ENCODE data around the gene ARID1B.
A peak's percentile ranks its signal among the peaks of the same experiment; 100 is the strongest.

Gene ARID1B

GRCh38 chr6:156796627-156797026 is 19.4 kb downstream of the ARID1B start:
- Histone ChIP-seq H3K36me3 (ENCODE audit: control insufficient read depth in 1 of 2, insufficient read depth in 2 of 2, low read length in 2 of 2) (peaks cover 0 to 2% of the 10 kb centered on the region in 2 experiments), H3K27me3 (ENCODE audit: insufficient read depth, low read length) (no peaks in the 10 kb centered on the region), H2AK5ac (ENCODE audit: low read length) (no peak overlapping the region), H3K79me1 (ENCODE audit: low read length) (no peaks in the 10 kb centered on the region), H3K4me2 (ENCODE audit: low read length) (no peak overlapping the region), H4K12ac (ENCODE audit: low read depth, low read length) (no peak overlapping the region), H2BK12ac (ENCODE audit: low read length) (no peak overlapping the region), H3K4me1 (ENCODE audit: control insufficient read depth in 1 of 2, insufficient read depth in 2 of 2, low read length in 2 of 2) (peaks cover 3 to 9% of the 10 kb centered on the region in 2 experiments), H2BK120ac (ENCODE audit: insufficient read depth, low read length, poor library complexity) (no peak overlapping the region), H3K4ac (ENCODE audit: low read depth, low read length) (peak overlapping the region; percentile 88), H3K18ac (ENCODE audit: low read length) (no peak overlapping the region), H3K9ac (ENCODE audit: low read length) (no peak overlapping the region), H3K27ac (ENCODE audit: low read depth, low read length) (no peak overlapping the region), H4K91ac (ENCODE audit: low read depth, low read length) (no peak overlapping the region), H3K9me3 (ENCODE audit: insufficient read depth, low read depth, low read length) (peaks cover 1% of the 10 kb centered on the region), H3K14ac (ENCODE audit: low read length) (no peak overlapping the region), H3K79me2 (ENCODE audit: control insufficient read depth, insufficient read depth, low read length, poor library complexity) (peaks cover 22% of the 10 kb centered on the region), H2BK5ac (ENCODE audit: low read depth, low read length, poor library complexity) (no peak overlapping the region), H4K8ac (ENCODE audit: low read depth, low read length) (no peak overlapping the region), H2AFZ (ENCODE audit: insufficient read depth, low read length, poor library complexity) (no peak overlapping the region), H3K23ac (ENCODE audit: low read length) (no peak overlapping the region), H3K4me3 (ENCODE audit: low read depth, low read length) (no peak overlapping the region)
- WGBS (ENCODE audit: extremely low coverage, insufficient coverage, insufficient read length) = no CpG with 5 or more reads among the region's 3 CpGs
- no peak for DNase-seq

- no peak overlapping the region for H2BK12ac ChIP-seq (ENCODE audit: low read length)
- no peak overlapping the region for H4K8ac ChIP-seq (ENCODE audit: low read depth, low read length)
- peak overlapping the region; percentile 33 for H3K18ac ChIP-seq (ENCODE audit: low read length)
- peaks cover 19% of the 10 kb centered on the region for H3K79me2 ChIP-seq (ENCODE audit: control insufficient read depth, insufficient read depth, low read length, poor library complexity)
- no peak overlapping the region for H2BK120ac ChIP-seq (ENCODE audit: insufficient read depth, low read length, poor library complexity)
- H3K4me3 ChIP-seq (ENCODE audit: low read depth, low read length) = no peak overlapping the region
- no peak overlapping the region for H3K4me2 ChIP-seq (ENCODE audit: low read length)
- no peak overlapping the region for H4K91ac ChIP-seq (ENCODE audit: low read depth, low read length)
- no peaks in the 10 kb centered on the region for H3K27me3 ChIP-seq (ENCODE audit: insufficient read depth, low read length)
- DNase-seq = peak; percentile 81 to 86
- no peak overlapping the region for H2AK5ac ChIP-seq (ENCODE audit: low read length)
- no peak overlapping the region for H2AFZ ChIP-seq (ENCODE audit: insufficient read depth, low read length, poor library complexity)
- no peak overlapping the region for H4K12ac ChIP-seq (ENCODE audit: low read depth, low read length)
- peaks cover 1% of the 10 kb centered on the region for H3K9me3 ChIP-seq (ENCODE audit: insufficient read depth, low read depth, low read length)
- H2BK5ac ChIP-seq (ENCODE audit: low read depth, low read length, poor library complexity) = no peak overlapping the region
- H3K27ac ChIP-seq (ENCODE audit: low read depth, low read length) = no peak overlapping the region
- peaks cover 0 to 2% of the 10 kb centered on the region in 2 experiments for H3K36me3 ChIP-seq (ENCODE audit: control insufficient read depth in 1 of 2, insufficient read depth in 2 of 2, low read length in 2 of 2)
- no peak overlapping the region for H3K9ac ChIP-seq (ENCODE audit: low read length)
- peaks cover 3 to 9% of the 10 kb centered on the region in 2 experiments for H3K4me1 ChIP-seq (ENCODE audit: control insufficient read depth in 1 of 2, insufficient read depth in 2 of 2, low read length in 2 of 2)
- no peaks in the 10 kb centered on the region for H3K79me1 ChIP-seq (ENCODE audit: low read length)
- H3K14ac ChIP-seq (ENCODE audit: low read length) = no peak overlapping the region
- no CpG with 5 or more reads among the region's 19 CpGs for WGBS (ENCODE audit: extremely low coverage, insufficient coverage, insufficient read length)
- no peak overlapping the region for H3K23ac ChIP-seq (ENCODE audit: low read length)
- H3K4ac ChIP-seq (ENCODE audit: low read depth, low read length) = peak overlapping the region; percentile 55
Observed at GRCh38 chr6:156797901-156798735, 20.9 kb downstream of the ARID1B start.

GRCh38 chr6:156801712-156802111 is 24.5 kb downstream of the ARID1B start:
- Histone ChIP-seq H3K27ac (ENCODE audit: low read depth, low read length) (no peak overlapping the region), H3K36me3 (ENCODE audit: control insufficient read depth in 1 of 2, insufficient read depth in 2 of 2, low read length in 2 of 2) (peaks cover 0 to 2% of the 10 kb centered on the region in 2 experiments), H3K9ac (ENCODE audit: low read length) (no peak overlapping the region), H3K4me3 (ENCODE audit: low read depth, low read length) (no peak overlapping the region), H3K4ac (ENCODE audit: low read depth, low read length) (peak overlapping the region; percentile 66), H3K9me3 (ENCODE audit: insufficient read depth, low read depth, low read length) (peaks cover 4% of the 10 kb centered on the region), H4K8ac (ENCODE audit: low read depth, low read length) (no peak overlapping the region), H3K4me1 (ENCODE audit: control insufficient read depth in 1 of 2, insufficient read depth in 2 of 2, low read length in 2 of 2) (peaks cover 3 to 12% of the 10 kb centered on the region in 2 experiments), H3K27me3 (ENCODE audit: insufficient read depth, low read length) (no peaks in the 10 kb centered on the region), H2AFZ (ENCODE audit: insufficient read depth, low read length, poor library complexity) (no peak overlapping the region), H2BK12ac (ENCODE audit: low read length) (no peak overlapping the region), H3K14ac (ENCODE audit: low read length) (no peak overlapping the region), H3K18ac (ENCODE audit: low read length) (no peak overlapping the region), H3K79me2 (ENCODE audit: control insufficient read depth, insufficient read depth, low read length, poor library complexity) (peaks cover 16% of the 10 kb centered on the region), H3K23ac (ENCODE audit: low read length) (no peak overlapping the region), H4K12ac (ENCODE audit: low read depth, low read length) (no peak overlapping the region), H3K4me2 (ENCODE audit: low read length) (no peak overlapping the region), H2BK5ac (ENCODE audit: low read depth, low read length, poor library complexity) (no peak overlapping the region), H2AK5ac (ENCODE audit: low read length) (no peak overlapping the region), H3K79me1 (ENCODE audit: low read length) (no peaks in the 10 kb centered on the region), H4K91ac (ENCODE audit: low read depth, low read length) (no peak overlapping the region), H2BK120ac (ENCODE audit: insufficient read depth, low read length, poor library complexity) (no peak overlapping the region)
- no CpG with 5 or more reads among the region's 6 CpGs for WGBS (ENCODE audit: extremely low coverage, insufficient coverage, insufficient read length)
- no peak for DNase-seq

GRCh38 chr6:156803353-156803752 is 26.2 kb downstream of the ARID1B start:
- H3K36me3 ChIP-seq (ENCODE audit: control insufficient read depth in 1 of 2, insufficient read depth in 2 of 2, low read length in 2 of 2) = peaks cover 0 to 2% of the 10 kb centered on the region in 2 experiments
- no peak overlapping the region for H3K9ac ChIP-seq (ENCODE audit: low read length)
- no peak overlapping the region for H2AK5ac ChIP-seq (ENCODE audit: low read length)
- no peak overlapping the region for H4K8ac ChIP-seq (ENCODE audit: low read depth, low read length)
- peaks cover 3 to 8% of the 10 kb centered on the region in 2 experiments for H3K4me1 ChIP-seq (ENCODE audit: control insufficient read depth in 1 of 2, insufficient read depth in 2 of 2, low read length in 2 of 2)
- H3K23ac ChIP-seq (ENCODE audit: low read length) = no peak overlapping the region
- H3K4me3 ChIP-seq (ENCODE audit: low read depth, low read length) = no peak overlapping the region
- H3K79me2 ChIP-seq (ENCODE audit: control insufficient read depth, insufficient read depth, low read length, poor library complexity) = peaks cover 16% of the 10 kb centered on the region
- H4K12ac ChIP-seq (ENCODE audit: low read depth, low read length) = no peak overlapping the region
- no peak overlapping the region for H2BK5ac ChIP-seq (ENCODE audit: low read depth, low read length, poor library complexity)
- WGBS (ENCODE audit: extremely low coverage, insufficient coverage, insufficient read length) = no CpG with 5 or more reads among the region's 2 CpGs
- H3K14ac ChIP-seq (ENCODE audit: low read length) = no peak overlapping the region
- no peak overlapping the region for H3K18ac ChIP-seq (ENCODE audit: low read length)
- H3K9me3 ChIP-seq (ENCODE audit: insufficient read depth, low read depth, low read length) = peaks cover 2% of the 10 kb centered on the region
- no peak overlapping the region for H3K27ac ChIP-seq (ENCODE audit: low read depth, low read length)
- H2BK12ac ChIP-seq (ENCODE audit: low read length) = no peak overlapping the region
- no peak overlapping the region for H2BK120ac ChIP-seq (ENCODE audit: insufficient read depth, low read length, poor library complexity)
- H3K4me2 ChIP-seq (ENCODE audit: low read length) = no peak overlapping the region
- no peaks in the 10 kb centered on the region for H3K79me1 ChIP-seq (ENCODE audit: low read length)
- DNase-seq = no peak
- H2AFZ ChIP-seq (ENCODE audit: insufficient read depth, low read length, poor library complexity) = no peak overlapping the region
- no peaks in the 10 kb centered on the region for H3K27me3 ChIP-seq (ENCODE audit: insufficient read depth, low read length)
- H4K91ac ChIP-seq (ENCODE audit: low read depth, low read length) = no peak overlapping the region
- no peak overlapping the region for H3K4ac ChIP-seq (ENCODE audit: low read depth, low read length)

Data from trophoblast cell (in vitro differentiated cells and primary cell).